ENCODE results near the gene NMNAT1.

NMNAT1 gene

GRCh38 chr1:9957726-9958125 is 14.5 kb downstream of the NMNAT1 start:
- ATAC-seq (ENCODE audit: insufficient read depth, low read depth): no peak
- Histone ChIP-seq H3K4me2 (ENCODE audit: insufficient read depth, low read length) (no peak overlapping the region), H3K36me3 (ENCODE audit: insufficient read depth, low read length) (no peaks in the 10 kb centered on the region), H3K4me3 (ENCODE audit: low read depth in 1 of 2, low read length in 2 of 2) (no peak overlapping the region), H3K9me3 (ENCODE audit: insufficient read depth, low read length, severe bottlenecking) (no peaks in the 10 kb centered on the region), H3K27me3 (ENCODE audit: insufficient read depth, low read length, poor library complexity) (no peaks in the 10 kb centered on the region), H2AFZ (ENCODE audit: low read depth, low read length) (no peak overlapping the region), H3K27ac (ENCODE audit: low read length) (no peak overlapping the region), H4K20me1 (ENCODE audit: insufficient read depth, low read length) (no peaks in the 10 kb centered on the region), H3K4me1 (ENCODE audit: insufficient read depth, low read length) (no peaks in the 10 kb centered on the region), H3K9ac (ENCODE audit: low read depth, low read length) (no peak overlapping the region), H3K79me2 (ENCODE audit: insufficient read depth, low read length) (no peaks in the 10 kb centered on the region)
- no peak for TF ChIP-seq EZH2 (IDR thresholded peaks at IDR 0.05; ENCODE audit: borderline replicate concordance, low read depth, low read length, severe bottlenecking)
- no peak for TF ChIP-seq CTCF (IDR thresholded peaks at IDR 0.05; ENCODE audit: borderline replicate concordance, extremely low read depth, low read length, poor library complexity, severe bottlenecking)
- no peak for DNase-seq

DNA sequence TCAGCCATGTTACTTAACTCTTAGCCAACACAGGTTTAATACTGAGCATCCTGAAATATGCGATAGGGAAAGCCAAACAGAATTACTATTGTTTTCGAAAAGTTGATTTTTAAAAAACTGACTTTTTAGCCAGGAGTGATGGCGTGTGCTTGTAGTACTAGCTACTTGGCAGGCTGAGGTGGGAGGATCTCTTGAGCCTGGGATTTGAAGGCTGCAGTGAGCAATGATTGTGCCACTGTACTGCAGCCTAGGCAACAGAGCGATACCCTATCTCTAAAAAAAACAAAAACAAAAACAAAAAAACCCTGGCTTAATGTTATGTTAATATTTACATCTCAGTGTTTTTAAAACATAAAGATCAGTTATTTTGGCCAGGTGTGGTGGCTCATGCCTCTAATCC is 16.7 kb downstream of the NMNAT1 start:
- Histone ChIP-seq H3K9me3 (ENCODE audit: insufficient read depth, low read length, severe bottlenecking) (no peaks in the 10 kb centered on the region), H3K27ac (ENCODE audit: low read length) (no peak overlapping the region), H3K36me3 (ENCODE audit: insufficient read depth, low read length) (no peaks in the 10 kb centered on the region), H3K4me1 (ENCODE audit: insufficient read depth, low read length) (no peaks in the 10 kb centered on the region), H3K9ac (ENCODE audit: low read depth, low read length) (no peak overlapping the region), H3K27me3 (ENCODE audit: insufficient read depth, low read length, poor library complexity) (no peaks in the 10 kb centered on the region), H4K20me1 (ENCODE audit: insufficient read depth, low read length) (no peaks in the 10 kb centered on the region), H3K79me2 (ENCODE audit: insufficient read depth, low read length) (no peaks in the 10 kb centered on the region), H3K4me3 (ENCODE audit: low read depth in 1 of 2, low read length in 2 of 2) (no peak overlapping the region), H2AFZ (ENCODE audit: low read depth, low read length) (no peak overlapping the region), H3K4me2 (ENCODE audit: insufficient read depth, low read length) (no peak overlapping the region)
- DNase-seq (no peak), ATAC-seq (ENCODE audit: insufficient read depth, low read depth) (no peak)
- TF ChIP-seq EZH2 (IDR thresholded peaks at IDR 0.05; ENCODE audit: borderline replicate concordance, low read depth, low read length, severe bottlenecking): no peak
- TF ChIP-seq CTCF (IDR thresholded peaks at IDR 0.05; ENCODE audit: borderline replicate concordance, extremely low read depth, low read length, poor library complexity, severe bottlenecking): no peak

- Histone ChIP-seq H3K27me3 (ENCODE audit: insufficient read depth, low read length, poor library complexity) (no peaks in the 10 kb centered on the region), H3K9ac (ENCODE audit: low read depth, low read length) (no peak overlapping the region), H3K27ac (ENCODE audit: low read length) (no peak overlapping the region), H3K36me3 (ENCODE audit: insufficient read depth, low read length) (no peaks in the 10 kb centered on the region), H3K79me2 (ENCODE audit: insufficient read depth, low read length) (no peaks in the 10 kb centered on the region), H2AFZ (ENCODE audit: low read depth, low read length) (no peak overlapping the region), H3K4me1 (ENCODE audit: insufficient read depth, low read length) (no peaks in the 10 kb centered on the region), H3K4me2 (ENCODE audit: insufficient read depth, low read length) (no peak overlapping the region), H3K9me3 (ENCODE audit: insufficient read depth, low read length, severe bottlenecking) (no peaks in the 10 kb centered on the region), H4K20me1 (ENCODE audit: insufficient read depth, low read length) (no peaks in the 10 kb centered on the region), H3K4me3 (ENCODE audit: low read depth in 1 of 2, low read length in 2 of 2) (no peak overlapping the region)
- TF ChIP-seq EZH2 (IDR thresholded peaks at IDR 0.05; ENCODE audit: borderline replicate concordance, low read depth, low read length, severe bottlenecking): no peak
- TF ChIP-seq CTCF (IDR thresholded peaks at IDR 0.05; ENCODE audit: borderline replicate concordance, extremely low read depth, low read length, poor library complexity, severe bottlenecking): no peak
- DNase-seq (peak; percentile 34), ATAC-seq (ENCODE audit: insufficient read depth, low read depth) (peak; percentile 49)
These were observed 17.7 kb downstream of the NMNAT1 start for GRCh38 chr1:9960706-9961562.

Measured in DND-41 (cell line).